Left lung (tissue), 10 donors: ENCODE measurements around the gene CD226. TPM values are rescaled to one million over a fixed set of nuclear protein-coding genes. Genes with fewer than 3 reads are reported as not detected.

Experiments used
- ATAC-seq: fragments of 200-7000 bp; cut with Tn5 transposase; one replicate; pipeline ENCODE4 v1.9.1; 2020; ENCODE audit warnings: moderate library complexity
- DNase-seq, 4 donors: peaks; one replicate each; pipeline ENCODE4 v3.0.0-alpha.2; 2013 to 2020
- H3K27ac ChIP-seq, 2 donors: fragments of 200-600 bp; sonication (generic) in 1 of 2; one replicate each; pipeline versions ENCODE4 v1.5.0 to v1.8.0; 2020 to 2021
- H3K27me3 ChIP-seq, 2 donors: fragments of 200-600 bp; sonication (generic) in 1 of 2; one replicate each; pipeline versions ENCODE4 v1.5.0 to v1.8.0; 2020 to 2021
- H3K36me3 ChIP-seq, 2 donors: fragments of 200-600 bp; sonication (generic) in 1 of 2; one replicate each; pipeline versions ENCODE4 v1.5.0 to v1.8.0; 2020 to 2021
- H3K4me1 ChIP-seq, 2 donors: fragments of 200-600 bp; one replicate each; pipeline ENCODE4 v1.8.0; 2021
- H3K4me3 ChIP-seq, 2 donors: fragments of 200-600 bp; sonication (generic) in 1 of 2; one replicate each; pipeline versions ENCODE4 v1.5.0 to v1.8.0; 2020 to 2021; ENCODE audit warnings: mild to moderate bottlenecking in 1 of 2
- H3K9me3 ChIP-seq, 2 donors: fragments of 200-600 bp; sonication (generic) in 1 of 2; one replicate each; pipeline versions ENCODE4 v1.5.0 to v1.8.0; 2020 to 2021
- intact Hi-C, 2 donors: fragments of 100-400 bp; cut with DNase I; formaldehyde crosslinking; loops; one replicate each; pipeline versions ENCODE4 v1.11.2 to v1.14.2; 2022
- polyA plus RNA-seq, 6 donors: library from polyadenylated mRNA; unstranded; fragments of 120-200 nt; gene quantifications; one replicate each; pipeline ENCODE4 v1.2.1, GENCODE V29; 2013; ENCODE audit not compliant: insufficient read length in 6 of 6
- total RNA-seq, 2 donors: library from RNA; stranded (reverse); fragmentation: NEBNext Ultra II Directional; extraction: Animal tissue kit (Norgen Biotek cat#: 25700); gene quantifications; one replicate each; pipeline ENCODE4 v1.2.1, GENCODE V29; 2021
- TF ChIP-seq, protein P1 (sequence below), 2 donors: fragments of 200-600 bp; sonication (generic) in 1 of 2; IDR thresholded peaks; one replicate each; pipeline versions ENCODE4 v1.5.0 to v1.8.0; 2021; ENCODE audit warnings: antibody characterized with exemption in 2 of 2
- donor health status: DM: no; HTN: yes; CAD: no.
- donor health status: DM: no; HTN: no; CAD: no.

Gene CD226
- total and polyA plus RNA-seq, 8 donors, result 2.2 to 5.6 (median 2.9) TPM

DNA sequence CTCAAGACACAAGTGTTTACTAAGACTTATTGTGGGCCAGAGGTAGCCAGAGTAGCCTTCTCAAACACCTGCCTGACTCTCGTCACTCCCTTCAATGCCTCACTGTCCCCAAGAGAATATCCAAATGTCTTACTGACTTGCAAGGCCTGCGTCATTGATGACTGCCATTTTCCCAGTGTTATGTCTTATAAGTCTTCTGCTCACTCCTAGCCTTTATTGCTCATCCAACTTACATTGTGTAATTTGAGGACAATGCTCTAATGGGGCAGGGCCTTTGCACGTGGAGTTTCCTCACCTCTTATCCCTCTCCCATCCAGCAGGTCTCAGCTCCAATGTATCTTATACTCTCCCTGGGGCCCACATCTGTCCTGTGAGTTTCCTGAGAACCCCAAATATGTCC lies 10.1 kb upstream of the CD226 start:
- TF ChIP-seq, protein P1, sequence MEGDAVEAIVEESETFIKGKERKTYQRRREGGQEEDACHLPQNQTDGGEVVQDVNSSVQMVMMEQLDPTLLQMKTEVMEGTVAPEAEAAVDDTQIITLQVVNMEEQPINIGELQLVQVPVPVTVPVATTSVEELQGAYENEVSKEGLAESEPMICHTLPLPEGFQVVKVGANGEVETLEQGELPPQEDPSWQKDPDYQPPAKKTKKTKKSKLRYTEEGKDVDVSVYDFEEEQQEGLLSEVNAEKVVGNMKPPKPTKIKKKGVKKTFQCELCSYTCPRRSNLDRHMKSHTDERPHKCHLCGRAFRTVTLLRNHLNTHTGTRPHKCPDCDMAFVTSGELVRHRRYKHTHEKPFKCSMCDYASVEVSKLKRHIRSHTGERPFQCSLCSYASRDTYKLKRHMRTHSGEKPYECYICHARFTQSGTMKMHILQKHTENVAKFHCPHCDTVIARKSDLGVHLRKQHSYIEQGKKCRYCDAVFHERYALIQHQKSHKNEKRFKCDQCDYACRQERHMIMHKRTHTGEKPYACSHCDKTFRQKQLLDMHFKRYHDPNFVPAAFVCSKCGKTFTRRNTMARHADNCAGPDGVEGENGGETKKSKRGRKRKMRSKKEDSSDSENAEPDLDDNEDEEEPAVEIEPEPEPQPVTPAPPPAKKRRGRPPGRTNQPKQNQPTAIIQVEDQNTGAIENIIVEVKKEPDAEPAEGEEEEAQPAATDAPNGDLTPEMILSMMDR (IDR thresholded peaks at IDR 0.05), result no peak
- Histone ChIP-seq H3K4me1 (peaks cover 0 to 4% of the 10 kb centered on the region in 2 donors), H3K27ac (no peak overlapping the region), H3K36me3 (no peaks in the 10 kb centered on the region), H3K27me3 (no peaks in the 10 kb centered on the region), H3K9me3 (no peaks in the 10 kb centered on the region), H3K4me3 (no peak overlapping the region)
- no peak for ATAC-seq
- intact Hi-C loops, result no loop called here
- DNase-seq, result no peak

DNA sequence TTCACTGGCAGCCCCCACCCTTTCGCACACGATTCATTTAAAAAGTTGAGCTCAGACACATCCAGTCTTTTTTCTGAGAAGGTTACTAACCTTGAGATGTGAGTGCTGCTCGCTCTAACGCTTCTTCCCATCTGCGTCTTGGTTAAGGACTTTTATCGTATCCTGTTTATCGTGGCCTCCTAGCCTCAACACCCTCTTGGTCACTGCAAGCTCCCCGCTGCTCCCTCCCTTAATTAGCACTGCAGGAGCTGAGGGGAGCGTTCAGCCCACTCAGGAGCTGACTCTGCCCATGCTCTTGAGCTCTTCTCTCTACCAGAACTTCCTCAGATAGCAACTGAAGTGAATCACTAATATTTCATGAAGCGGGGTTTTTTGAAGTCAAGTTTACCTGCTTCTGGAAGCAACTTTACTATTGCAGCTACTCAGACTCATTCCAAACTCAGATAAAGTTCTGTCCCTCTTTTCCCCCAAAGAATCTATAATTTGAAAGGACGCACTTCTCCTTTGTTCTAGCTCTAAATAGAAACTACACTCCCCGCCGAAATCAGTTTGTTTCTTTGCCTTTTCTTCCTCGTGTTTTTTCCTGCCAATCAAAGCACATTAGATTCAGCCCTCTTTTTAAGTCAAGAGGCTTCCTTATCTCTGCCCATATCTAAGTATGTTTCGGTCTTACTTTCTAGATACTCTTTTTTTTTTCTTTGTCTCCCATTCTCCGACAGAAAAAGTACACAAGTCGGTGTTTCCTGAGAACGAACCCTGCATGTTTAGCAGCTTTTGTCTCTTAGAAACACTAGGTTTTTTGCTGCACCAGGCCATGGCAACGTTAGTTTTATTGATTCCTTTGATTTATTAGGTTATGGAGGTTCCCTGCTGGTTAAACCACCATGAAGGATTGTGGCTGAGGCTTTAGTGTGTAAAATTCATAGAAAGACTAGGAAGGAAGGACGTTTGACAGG lies 9.3 kb upstream of the CD226 start:
- H3K27ac ChIP-seq, result no peak overlapping the region
- no peaks in the 10 kb centered on the region for H3K36me3 ChIP-seq
- TF ChIP-seq, protein P1 (IDR thresholded peaks at IDR 0.05), result no peak
- ATAC-seq (no peak), DNase-seq (no peak)
- intact Hi-C loops, result no loop called here
- H3K4me3 ChIP-seq, result no peak overlapping the region
- H3K9me3 ChIP-seq, result no peaks in the 10 kb centered on the region
- no peaks in the 10 kb centered on the region for H3K27me3 ChIP-seq
- H3K4me1 ChIP-seq, result peaks cover 0 to 4% of the 10 kb centered on the region in 2 donors

DNA sequence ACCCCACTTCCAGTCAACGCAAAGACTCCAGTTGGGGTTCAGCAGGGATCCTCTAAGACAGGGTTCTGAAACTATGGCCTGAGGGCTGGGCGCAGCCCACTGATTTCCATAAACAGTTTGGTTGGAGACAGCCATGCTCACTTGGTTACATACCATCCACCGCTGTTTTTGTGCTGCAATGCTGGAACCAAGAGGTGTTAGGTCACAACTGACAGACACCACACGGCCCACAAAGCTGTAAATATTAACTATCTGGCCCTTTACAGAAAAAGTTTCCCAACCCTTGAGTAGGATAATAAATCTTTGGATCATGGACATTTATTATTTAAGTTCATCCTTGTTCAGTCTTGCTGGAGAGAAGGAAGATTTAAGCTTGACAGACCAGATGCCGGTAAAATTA lies 8.4 kb upstream of the CD226 start:
- Histone ChIP-seq H3K27me3 (no peaks in the 10 kb centered on the region), H3K4me1 (peaks cover 0 to 4% of the 10 kb centered on the region in 2 donors), H3K9me3 (no peaks in the 10 kb centered on the region), H3K36me3 (no peaks in the 10 kb centered on the region), H3K4me3 (no peak overlapping the region), H3K27ac (no peak overlapping the region)
- TF ChIP-seq, protein P1 (IDR thresholded peaks at IDR 0.05), result no peak
- DNase-seq, result no peak
- no peak for ATAC-seq
- intact Hi-C loops, result no loop called here

DNA sequence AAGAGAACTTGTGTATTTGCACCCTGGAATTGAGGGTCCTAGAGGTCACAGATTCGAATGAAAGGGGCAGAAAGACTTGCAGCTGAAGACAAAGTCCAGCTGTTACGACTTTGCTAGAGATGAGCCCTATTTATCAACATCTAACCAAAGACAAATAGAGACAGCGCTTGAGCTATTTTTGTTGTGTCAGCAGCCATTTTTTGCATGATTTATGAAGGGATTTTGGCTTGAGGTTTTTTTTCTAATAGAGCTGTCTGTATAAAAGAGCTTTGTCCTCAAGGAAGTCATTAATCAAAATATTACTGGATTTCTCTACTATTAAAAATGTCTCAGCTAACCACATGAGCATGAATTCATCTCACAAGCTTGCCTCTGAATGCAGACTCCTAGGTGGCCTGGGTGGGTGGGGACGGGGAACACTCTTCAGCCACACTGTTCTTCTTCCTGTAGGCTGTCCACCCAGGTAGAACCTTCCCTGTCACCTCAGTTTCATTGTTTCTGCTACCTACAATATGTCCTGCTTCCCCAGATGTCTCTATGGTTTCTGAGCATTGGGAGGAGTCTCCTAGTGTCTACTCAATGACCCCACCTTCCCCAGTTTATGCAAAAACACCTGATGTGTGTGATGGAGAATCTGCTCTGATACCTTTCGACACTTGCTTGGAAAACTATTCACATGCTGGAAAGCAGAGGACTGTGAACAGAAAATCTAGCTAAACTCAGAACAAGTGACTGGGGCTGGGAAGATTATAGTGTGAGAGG lies 7.2 kb upstream of the CD226 start:
- ATAC-seq, result no peak
- TF ChIP-seq, protein P1 (IDR thresholded peaks at IDR 0.05), result no peak
- intact Hi-C loops, result no loop called here

DNA sequence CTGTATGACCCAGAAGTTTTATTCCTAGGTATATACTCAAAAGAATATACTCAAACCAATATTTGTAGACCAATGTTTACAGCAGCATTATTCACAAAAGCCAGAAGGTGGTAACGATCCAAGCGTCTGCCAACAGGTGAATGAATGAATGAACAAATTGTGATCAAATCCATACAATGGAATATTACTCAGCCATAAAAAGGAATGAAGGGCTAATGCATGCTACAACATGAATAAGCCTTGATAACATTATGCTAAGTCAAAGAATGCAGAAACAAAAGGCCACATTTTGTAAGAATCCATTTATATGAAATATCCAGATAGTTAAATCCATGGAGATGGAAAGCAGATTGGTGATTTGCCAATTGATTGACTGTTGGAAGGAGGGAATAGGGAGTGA lies 5.5 kb upstream of the CD226 start:
- DNase-seq (no peak), ATAC-seq (no peak)
- Histone ChIP-seq H3K27me3 (no peaks in the 10 kb centered on the region), H3K4me1 (peaks cover 4 to 13% of the 10 kb centered on the region in 2 donors), H3K9me3 (no peaks in the 10 kb centered on the region), H3K4me3 (no peak overlapping the region), H3K36me3 (no peaks in the 10 kb centered on the region), H3K27ac (no peak overlapping the region)
- TF ChIP-seq, protein P1 (IDR thresholded peaks at IDR 0.05), result no peak
- intact Hi-C loops, result no loop called here

More for the DNA sequence above, 7.2 kb upstream of the CD226 start:
- no peak overlapping the region for H3K27ac ChIP-seq
- no peaks in the 10 kb centered on the region for H3K9me3 ChIP-seq
- no peak overlapping the region for H3K4me3 ChIP-seq
- no peak for DNase-seq
- no peaks in the 10 kb centered on the region for H3K27me3 ChIP-seq
- peaks cover 0 to 4% of the 10 kb centered on the region in 2 donors for H3K4me1 ChIP-seq
- no peaks in the 10 kb centered on the region for H3K36me3 ChIP-seq
